H1 (cell line): Measurements from ENCODE around the gene DHCR7. TPM values are rescaled to one million over a fixed set of nuclear protein-coding genes. Genes with fewer than 3 reads are reported as not detected.

Source experiments
- CTCF ChIA-PET: fragments of 300-600 bp; sonication (Branson Sonifier 250); formaldehyde crosslinking; loops from one replicate; lab custom pipeline; 2021; ENCODE audit not compliant: partially characterized antibody; lab: Charles Lee
- POLR2A ChIA-PET: fragments of 300-600 bp; sonication (Branson Sonifier 250); formaldehyde crosslinking; loops from one replicate; lab custom pipeline; 2021; ENCODE audit warnings: inconsistent platforms; ENCODE audit not compliant: partially characterized antibody; lab: Charles Lee
- DNase-seq, 2 experiments: peaks; one replicate each; pipeline versions ENCODE4 v3.0.0 to v3.0.0-alpha.2; 2010 to 2022; ENCODE audit warnings: low spot score in 2 of 2, low read depth in 1 of 2, mixed read lengths in 1 of 2
- FAIRE-seq: peaks from 2 replicates; lab custom pipeline; 2011; peaks lifted over from hg19 to GRCh38; lab: Jason Lieb, UNC
- H2AFZ ChIP-seq: 2 replicates; pipeline ENCODE4 v1.8.1; 2012; ENCODE audit warnings: low read length, inconsistent platforms
- H2AK5ac ChIP-seq: 2 replicates; pipeline ENCODE4 v1.6.1; 2013; ENCODE audit warnings: low read depth, low read length
- H2BK120ac ChIP-seq: replicated peaks from 2 replicates; pipeline ENCODE3; 2013; ENCODE audit warnings: low read depth, low read length, inconsistent platforms
- H2BK12ac ChIP-seq: 2 replicates; pipeline ENCODE4 v1.6.1; 2013; ENCODE audit warnings: low read depth, low read length
- H2BK15ac ChIP-seq: 2 replicates; pipeline ENCODE4 v1.6.1; 2013; ENCODE audit warnings: low read length
- H2BK20ac ChIP-seq: 2 replicates; pipeline ENCODE4 v1.6.1; 2013; ENCODE audit warnings: low read length
- H2BK5ac ChIP-seq: 2 replicates; pipeline ENCODE4 v1.6.1; 2013; ENCODE audit warnings: low read depth, low read length
- H3K14ac ChIP-seq: 2 replicates; pipeline ENCODE4 v1.6.1; 2013; ENCODE audit warnings: inconsistent platforms; ENCODE audit not compliant: insufficient read length
- H3K18ac ChIP-seq: 2 replicates; pipeline ENCODE4 v1.6.1; 2013; ENCODE audit warnings: low read length; ENCODE audit errors: extremely low read depth
- H3K23ac ChIP-seq: 2 replicates; pipeline ENCODE4 v1.6.1; 2013; ENCODE audit warnings: inconsistent platforms; ENCODE audit not compliant: insufficient read length
- H3K23me2 ChIP-seq: 2 replicates; pipeline ENCODE4 v1.6.1; 2013; ENCODE audit warnings: low read depth, low read length
- H3K27ac ChIP-seq: 2 replicates; pipeline ENCODE4 v1.6.1; 2011; ENCODE audit warnings: low read depth, low read length, inconsistent platforms
- H3K27me3 ChIP-seq, 4 experiments: replicated peaks in 1 of 4; 1 replicate in 1 of 4; 2 replicates in 3 of 4; pipeline versions ENCODE4 v1.6.1 to v1.8.1; 2011 to 2013; ENCODE audit warnings: low read length in 3 of 4, mild to moderate bottlenecking in 3 of 4, inconsistent platforms in 2 of 4, mixed read lengths in 2 of 4, moderate library complexity in 1 of 4; ENCODE audit not compliant: control insufficient read depth in 3 of 4, insufficient read depth in 3 of 4; ENCODE audit errors: extremely low read depth in 1 of 4
- H3K36me3 ChIP-seq, 4 experiments: 2 replicates each; pipeline versions ENCODE4 v1.6.1 to v1.8.1; 2011 to 2013; ENCODE audit warnings: mild to moderate bottlenecking in 4 of 4, low read length in 3 of 4, moderate library complexity in 2 of 4, control low read depth in 1 of 4, inconsistent platforms in 1 of 4; ENCODE audit not compliant: insufficient read depth in 4 of 4, control insufficient read depth in 2 of 4
- H3K4ac ChIP-seq: replicated peaks from 2 replicates; pipeline ENCODE3; 2013; ENCODE audit warnings: low read length, low read depth, mixed read lengths, inconsistent platforms; ENCODE audit not compliant: insufficient read length
- H3K4me1 ChIP-seq, 4 experiments: replicated peaks in 1 of 4; 1 replicate in 1 of 4; 2 replicates in 3 of 4; pipeline versions ENCODE4 v1.6.1 to v1.8.1; 2011 to 2013; ENCODE audit warnings: low read length in 3 of 4, inconsistent platforms in 2 of 4, mixed read lengths in 1 of 4; ENCODE audit not compliant: insufficient read depth in 4 of 4, control insufficient read depth in 3 of 4
- H3K4me2 ChIP-seq, 2 experiments: 2 replicates each; pipeline versions ENCODE4 v1.6.1 to v1.8.1; 2011 to 2013; ENCODE audit warnings: low read depth in 2 of 2, low read length in 2 of 2, control low read depth in 1 of 2, inconsistent platforms in 1 of 2, mild to moderate bottlenecking in 1 of 2; ENCODE audit not compliant: insufficient read depth in 1 of 2
- H3K4me3 ChIP-seq, 4 experiments: fragments of 200-600, 300-600 bp in 1 of 4; sonication (generic), shearing (Covaris generic), sonication (Bioruptor Twin) in 1 of 4; 2 replicates each; pipeline versions ENCODE4 v1.5.1 to v1.8.1; 2011 to 2016; ENCODE audit warnings: low read length in 4 of 4, low read depth in 3 of 4, control low read depth in 2 of 4, inconsistent platforms in 2 of 4, mild to moderate bottlenecking in 2 of 4, mixed read lengths in 1 of 4, moderate library complexity in 1 of 4; ENCODE audit not compliant: insufficient read depth in 2 of 4; ENCODE audit errors: extremely low read depth in 1 of 4
- H3K56ac ChIP-seq: replicated peaks from 2 replicates; pipeline ENCODE3; 2013; ENCODE audit warnings: low read depth, mild to moderate bottlenecking, mixed read lengths, low read length, inconsistent platforms; ENCODE audit not compliant: insufficient read length
- H3K79me1 ChIP-seq: 2 replicates; pipeline ENCODE4 v1.6.1; 2013; ENCODE audit warnings: low read depth, low read length, control low read depth
- H3K79me2 ChIP-seq, 2 experiments: 2 replicates each; pipeline versions ENCODE4 v1.6.1 to v1.8.1; 2012 to 2013; ENCODE audit warnings: low read length in 2 of 2, mild to moderate bottlenecking in 2 of 2, inconsistent platforms in 1 of 2; ENCODE audit not compliant: insufficient read depth in 2 of 2, control insufficient read depth in 1 of 2
- H3K9ac ChIP-seq, 4 experiments: replicated peaks in 1 of 4; 1 replicate in 1 of 4; 2 replicates in 3 of 4; pipeline versions ENCODE4 v1.6.1 to v1.8.1; 2011 to 2013; ENCODE audit warnings: low read depth in 3 of 4, low read length in 3 of 4, control low read depth in 2 of 4, mild to moderate bottlenecking in 2 of 4, moderate library complexity in 2 of 4, inconsistent platforms in 1 of 4; ENCODE audit errors: extremely low read depth in 1 of 4
- H3K9me3 ChIP-seq, 2 experiments: 2 replicates each; pipeline versions ENCODE4 v1.6.1 to v1.8.1; 2012 to 2013; ENCODE audit warnings: mild to moderate bottlenecking in 2 of 2, moderate library complexity in 2 of 2, control low read depth in 1 of 2, inconsistent platforms in 1 of 2, low read depth in 1 of 2, low read length in 1 of 2, mixed read lengths in 1 of 2; ENCODE audit not compliant: insufficient read depth in 2 of 2
- H4K20me1 ChIP-seq, 2 experiments: replicated peaks in 1 of 2; 2 replicates each; pipeline versions ENCODE3 to v1.8.1; 2011 to 2013; ENCODE audit warnings: inconsistent platforms in 2 of 2, low read length in 2 of 2, mild to moderate bottlenecking in 1 of 2; ENCODE audit not compliant: insufficient read depth in 2 of 2, control insufficient read depth in 1 of 2
- H4K5ac ChIP-seq: 2 replicates; pipeline ENCODE4 v1.6.1; 2013; ENCODE audit warnings: low read length, low read depth, mixed read lengths, inconsistent platforms; ENCODE audit not compliant: insufficient read length
- H4K8ac ChIP-seq: 2 replicates; pipeline ENCODE4 v1.8.0; 2013; ENCODE audit warnings: mild to moderate bottlenecking, moderate library complexity, low read length, inconsistent platforms; ENCODE audit not compliant: insufficient read depth; ENCODE audit errors: extremely low read depth
- H4K91ac ChIP-seq: replicated peaks from 2 replicates; pipeline ENCODE3; 2013; ENCODE audit warnings: low read length, mixed read lengths, inconsistent platforms; ENCODE audit not compliant: insufficient read length
- BACH1 ChIP-seq: IDR thresholded peaks from 2 replicates; pipeline ENCODE4 v1.6.1; 2012; ENCODE audit warnings: low read length, improper control_type of control experiment
- CREB1 ChIP-seq: IDR thresholded peaks from 2 replicates; pipeline ENCODE4 v1.6.1; 2012; ENCODE audit warnings: inconsistent platforms
- EGR1 ChIP-seq: IDR thresholded peaks from 2 replicates; pipeline ENCODE4 v1.6.1; 2011; ENCODE audit warnings: low read depth, low read length, borderline replicate concordance
- GTF2F1 ChIP-seq: IDR thresholded peaks from 2 replicates; pipeline ENCODE4 v1.6.1; 2012; ENCODE audit warnings: low read depth, low read length, improper control_type of control experiment, borderline replicate concordance
- HDAC2 ChIP-seq, 2 experiments: fragments of 300-600 bp in 1 of 2; sonication (generic) in 1 of 2; IDR thresholded peaks; 2 replicates each; pipeline ENCODE4 v1.6.1; 2011 to 2012; ENCODE audit warnings: low read depth in 2 of 2, low read length in 2 of 2, mild to moderate bottlenecking in 2 of 2, moderate library complexity in 2 of 2, borderline replicate concordance in 1 of 2, inconsistent platforms in 1 of 2
- KDM4A ChIP-seq: IDR thresholded peaks from one replicate; pipeline ENCODE4 v1.7.1; 2012; ENCODE audit warnings: low read depth, mild to moderate bottlenecking, moderate library complexity, low read length, inconsistent platforms; ENCODE audit not compliant: severe bottlenecking
- POLR2AphosphoS5 ChIP-seq: IDR thresholded peaks from 2 replicates; pipeline ENCODE4 v1.6.1; 2011; ENCODE audit warnings: low read depth, low read length
- SIRT6 ChIP-seq: IDR thresholded peaks from one replicate; pipeline ENCODE4 v1.7.1; 2012; ENCODE audit warnings: low read length, inconsistent platforms
- SP2 ChIP-seq: IDR thresholded peaks from 2 replicates; pipeline ENCODE4 v1.6.1; 2012; ENCODE audit warnings: mild to moderate bottlenecking, low read length, inconsistent platforms
- SP4 ChIP-seq: IDR thresholded peaks from 2 replicates; pipeline ENCODE4 v1.6.1; 2012; ENCODE audit warnings: low read length, inconsistent platforms
- SRF ChIP-seq: IDR thresholded peaks from 2 replicates; pipeline ENCODE4 v1.6.1; 2011; ENCODE audit warnings: mild to moderate bottlenecking, low read depth, low read length, moderate library complexity
- SUZ12 ChIP-seq: fragments of 200-600 bp; sonication (generic); IDR thresholded peaks from 2 replicates; pipeline ENCODE4 v1.6.1; 2012; ENCODE audit warnings: mild to moderate bottlenecking, inconsistent platforms, low read length, moderate library complexity, mixed read lengths
- TAF7 ChIP-seq: optimal IDR thresholded peaks from 2 replicates; pipeline ENCODE3; 2011; ENCODE audit warnings: low read depth, mild to moderate bottlenecking, inconsistent platforms, low read length, moderate library complexity, borderline replicate concordance
- TBP ChIP-seq: IDR thresholded peaks from 2 replicates; pipeline ENCODE4 v1.6.1; 2011; ENCODE audit warnings: low read depth, low read length, improper control_type of control experiment
- WGBS, 2 experiments: shearing (Covaris generic) in 1 of 2; methylation state at CpG; one replicate each; pipeline versions ENCODE4 v1.1.6 to v1.1.7; 2013 to 2015; ENCODE audit warnings: low lambda C conversion rate in 2 of 2, mixed read lengths in 2 of 2, inconsistent platforms in 1 of 2, low coverage in 1 of 2, missing lambda C conversion rate in 1 of 2; ENCODE audit not compliant: insufficient replicate concordance in 2 of 2, insufficient coverage in 1 of 2, insufficient read length in 1 of 2; ENCODE audit errors: extremely low coverage in 1 of 2, missing lambda C conversion rate in 1 of 2; 5-methylcytosine and 5-hydroxymethylcytosine counted together
- polyA plus RNA-seq, 7 experiments: library from polyadenylated mRNA; depleted of rRNA in 3 of 7; stranded (reverse) in 5 of 7; unstranded in 2 of 7; fragments of >200 nt in 5 of 7; fragments of 200-250 nt in 2 of 7; gene quantifications; 1 replicate in 5 of 7; 2 replicates in 1 of 7; 4 replicates in 1 of 7; pipeline versions ENCODE4 v1.2.1 to v1.2.3, GENCODE V29; 2011 to 2013; ENCODE audit warnings: missing spikeins in 2 of 7, mixed read lengths in 2 of 7
- total RNA-seq: library from RNA; stranded (reverse); fragmentation: NEBNext Ultra II Directional; extraction: Animal tissue kit (Norgen Biotek cat#: 25700); gene quantifications from 2 replicates; pipeline ENCODE4 v1.2.1, GENCODE V29; 2021

The DHCR7 gene
- total and polyA plus RNA-seq, 2 of the 8 experiments (the other 6 are each of a cell fraction or from before 2014, with no cell fraction given): 144 to 157 TPM

DNA sequence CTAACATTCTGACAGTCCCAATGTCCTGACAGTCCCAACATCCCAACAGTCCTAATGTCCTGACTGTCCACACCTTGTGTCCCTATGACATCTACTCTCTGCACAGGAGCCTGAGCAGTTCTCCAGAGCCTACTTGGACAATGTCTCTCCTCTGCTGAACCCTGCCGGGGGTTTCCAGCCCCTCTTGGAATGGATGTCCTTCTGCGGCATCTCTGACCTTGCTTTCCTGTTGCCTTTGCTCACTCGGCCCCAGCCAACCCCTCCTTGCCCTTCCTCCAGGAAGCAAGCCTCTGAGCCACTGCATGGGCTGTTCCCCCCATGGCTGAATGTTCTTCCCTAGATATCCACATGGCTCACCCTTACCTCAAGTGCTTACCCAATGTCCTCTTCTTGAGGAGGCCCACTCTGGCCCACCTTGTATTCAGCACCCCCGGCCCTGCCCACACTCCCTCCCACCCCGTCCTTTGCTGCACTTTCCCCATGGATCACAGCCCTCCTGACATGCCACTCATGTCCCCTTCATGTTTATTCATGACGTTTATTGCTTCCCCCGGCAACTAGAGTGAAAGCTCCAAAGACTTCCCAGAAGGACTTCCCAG, 59.5 kb downstream of the DHCR7 start:
- CTCF ChIA-PET: no interaction called here
- FAIRE-seq: no peak
- no peak overlapping the region for H3K18ac ChIP-seq

More for the DNA sequence above, 59.5 kb downstream of the DHCR7 start:
- Histone ChIP-seq H2BK5ac (no peak overlapping the region), H3K23ac (no peak overlapping the region), H3K4ac (no peak overlapping the region), H4K20me1 (peaks cover 0 to 2% of the 10 kb centered on the region in 2 experiments), H3K36me3 (no peaks in the 10 kb centered on the region; a peak in 1 of 8 replicates), H4K8ac (no peak overlapping the region), H2BK15ac (no peak overlapping the region), H2BK120ac (no peak overlapping the region), H3K79me1 (no peaks in the 10 kb centered on the region), H3K14ac (no peak overlapping the region), H3K27ac (no peak overlapping the region), H3K9me3 (peaks cover 7 to 9% of the 10 kb centered on the region in 2 experiments; a peak in 3 of 4 replicates), H3K23me2 (peaks cover 7% of the 10 kb centered on the region; the same call in 1 of the 2 replicates), H3K9ac (no peak overlapping the region), H2BK20ac (no peak overlapping the region), H3K56ac (no peak overlapping the region), H2BK12ac (no peak overlapping the region), H3K4me2 (no peak overlapping the region), H3K4me1 (no peaks in the 10 kb centered on the region), H2AK5ac (no peak overlapping the region), H3K4me3 (no peak overlapping the region), H2AFZ (no peak overlapping the region), H4K91ac (no peak overlapping the region), H3K27me3 (peaks cover 0 to 4% (median 1%) of the 10 kb centered on the region in 4 experiments; a peak in 2 of 7 replicates), H4K5ac (no peak overlapping the region), H3K79me2 (no peaks in the 10 kb centered on the region)
- TF ChIP-seq SIRT6 (no peak), TBP (no peak), HDAC2 (IDR thresholded peaks at IDR 0.05; ENCODE audit: borderline replicate concordance in 1 of 2, low read depth in 2 of 2, low read length in 2 of 2) (no peak), CREB1 (no peak), SRF (no peak), SP4 (no peak), KDM4A (no peak), SUZ12 (no peak), EGR1 (no peak), BACH1 (no peak), POLR2AphosphoS5 (no peak), TAF7 (no peak), GTF2F1 (no peak), SP2 (no peak)
- no peak for DNase-seq
- 91% methylated on average over 7 of the region's 7 CpGs; no CpG with 5 or more reads in 1 of the 2 experiments for WGBS, 2 experiments
- POLR2A ChIA-PET: interaction anchor here (0.5 kb wide), 1 partner anchor 181 kb away, joined by 3 read pairs; no protein-coding TSS in a partner anchor
